ENCODE data around the gene STXBP5. TPM values are rescaled to one million over a fixed set of nuclear protein-coding genes. Genes with fewer than 3 reads are reported as not detected.

The STXBP5 gene
- total and polyA plus RNA-seq, 8 donors = 11.1 to 27.7 (median 13.3) TPM

DNA sequence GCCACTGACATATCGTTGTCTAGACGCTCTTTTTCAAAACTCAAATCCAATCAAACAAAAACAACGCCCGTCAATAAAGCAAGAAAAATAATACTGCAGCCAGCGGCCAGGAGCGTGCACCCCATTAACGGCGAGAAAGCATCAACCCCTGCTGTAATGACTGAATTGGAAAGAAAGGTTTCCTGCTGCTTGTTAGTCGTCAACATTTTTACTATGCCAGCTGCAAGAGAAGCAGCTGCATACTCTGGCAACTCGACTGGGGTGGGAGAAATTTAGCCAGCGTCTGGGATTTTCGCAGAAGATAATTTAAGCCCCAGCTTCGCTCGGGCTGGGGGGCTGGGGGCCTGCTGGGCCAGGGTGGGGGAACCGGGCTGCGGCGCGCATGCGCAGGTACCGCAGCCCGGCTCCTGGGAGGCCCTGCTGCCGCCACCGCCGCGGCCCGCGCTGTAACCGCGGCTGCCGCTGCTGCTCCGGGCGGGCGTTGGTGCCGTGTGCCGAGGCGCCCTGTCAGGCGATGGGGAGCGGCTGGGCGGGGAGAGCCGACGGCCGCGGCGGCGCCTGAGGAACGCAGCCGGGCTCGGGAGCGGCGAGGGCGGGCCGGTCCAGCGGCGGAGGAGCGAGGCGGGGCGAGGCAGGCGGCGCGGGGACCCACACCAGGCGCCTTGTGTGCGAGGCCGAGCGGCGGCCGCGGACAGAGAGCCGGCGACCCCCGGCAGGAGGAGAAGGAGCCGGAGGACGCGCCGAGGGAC is 732 bp upstream of the STXBP5 start:
- peak; percentile 73 to 94 (median 78) for DNase-seq
- peak overlapping the region; percentile 72 to 88 for H3K4me3 ChIP-seq
- H3K4me1 ChIP-seq = peaks cover 5 to 40% of the 10 kb centered on the region in 2 donors
- ATAC-seq = peak; percentile 76
- H3K36me3 ChIP-seq = no peaks in the 10 kb centered on the region
- H3K27me3 ChIP-seq = no peaks in the 10 kb centered on the region
- H3K27ac ChIP-seq = peak overlapping the region; percentile 95 to 96
- TF ChIP-seq, protein P1, sequence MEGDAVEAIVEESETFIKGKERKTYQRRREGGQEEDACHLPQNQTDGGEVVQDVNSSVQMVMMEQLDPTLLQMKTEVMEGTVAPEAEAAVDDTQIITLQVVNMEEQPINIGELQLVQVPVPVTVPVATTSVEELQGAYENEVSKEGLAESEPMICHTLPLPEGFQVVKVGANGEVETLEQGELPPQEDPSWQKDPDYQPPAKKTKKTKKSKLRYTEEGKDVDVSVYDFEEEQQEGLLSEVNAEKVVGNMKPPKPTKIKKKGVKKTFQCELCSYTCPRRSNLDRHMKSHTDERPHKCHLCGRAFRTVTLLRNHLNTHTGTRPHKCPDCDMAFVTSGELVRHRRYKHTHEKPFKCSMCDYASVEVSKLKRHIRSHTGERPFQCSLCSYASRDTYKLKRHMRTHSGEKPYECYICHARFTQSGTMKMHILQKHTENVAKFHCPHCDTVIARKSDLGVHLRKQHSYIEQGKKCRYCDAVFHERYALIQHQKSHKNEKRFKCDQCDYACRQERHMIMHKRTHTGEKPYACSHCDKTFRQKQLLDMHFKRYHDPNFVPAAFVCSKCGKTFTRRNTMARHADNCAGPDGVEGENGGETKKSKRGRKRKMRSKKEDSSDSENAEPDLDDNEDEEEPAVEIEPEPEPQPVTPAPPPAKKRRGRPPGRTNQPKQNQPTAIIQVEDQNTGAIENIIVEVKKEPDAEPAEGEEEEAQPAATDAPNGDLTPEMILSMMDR (IDR thresholded peaks at IDR 0.05) = no peak
- no peaks in the 10 kb centered on the region for H3K9me3 ChIP-seq
- intact Hi-C loops (cut with DNase I) = no loop called here

DNA sequence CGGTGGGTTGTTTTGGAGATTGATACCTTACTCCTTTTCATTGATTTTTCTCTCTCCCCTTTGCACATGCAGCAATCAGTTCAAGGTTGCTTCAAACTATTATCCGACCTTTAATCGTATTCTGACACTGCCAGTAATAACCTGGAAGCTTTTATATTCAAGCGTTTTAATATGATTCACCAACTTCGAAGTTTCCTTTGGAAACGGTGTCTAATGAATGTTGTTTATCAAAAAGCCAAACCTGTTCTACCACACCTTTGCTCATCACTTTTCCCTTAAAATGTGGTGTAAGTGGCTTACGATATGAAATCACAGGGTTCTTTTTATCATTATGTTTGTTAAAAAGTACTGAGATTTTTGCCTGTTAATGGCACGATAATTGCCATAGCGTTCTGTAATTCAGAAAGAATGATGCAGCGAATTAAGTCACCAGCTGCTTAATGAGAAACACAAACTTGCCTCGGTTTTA is 660 bp downstream of the STXBP5 start:
- no peak for ATAC-seq
- TF ChIP-seq, protein P1 (IDR thresholded peaks at IDR 0.05) = no peak
- intact Hi-C loops (cut with DNase I) = no loop called here

DNA sequence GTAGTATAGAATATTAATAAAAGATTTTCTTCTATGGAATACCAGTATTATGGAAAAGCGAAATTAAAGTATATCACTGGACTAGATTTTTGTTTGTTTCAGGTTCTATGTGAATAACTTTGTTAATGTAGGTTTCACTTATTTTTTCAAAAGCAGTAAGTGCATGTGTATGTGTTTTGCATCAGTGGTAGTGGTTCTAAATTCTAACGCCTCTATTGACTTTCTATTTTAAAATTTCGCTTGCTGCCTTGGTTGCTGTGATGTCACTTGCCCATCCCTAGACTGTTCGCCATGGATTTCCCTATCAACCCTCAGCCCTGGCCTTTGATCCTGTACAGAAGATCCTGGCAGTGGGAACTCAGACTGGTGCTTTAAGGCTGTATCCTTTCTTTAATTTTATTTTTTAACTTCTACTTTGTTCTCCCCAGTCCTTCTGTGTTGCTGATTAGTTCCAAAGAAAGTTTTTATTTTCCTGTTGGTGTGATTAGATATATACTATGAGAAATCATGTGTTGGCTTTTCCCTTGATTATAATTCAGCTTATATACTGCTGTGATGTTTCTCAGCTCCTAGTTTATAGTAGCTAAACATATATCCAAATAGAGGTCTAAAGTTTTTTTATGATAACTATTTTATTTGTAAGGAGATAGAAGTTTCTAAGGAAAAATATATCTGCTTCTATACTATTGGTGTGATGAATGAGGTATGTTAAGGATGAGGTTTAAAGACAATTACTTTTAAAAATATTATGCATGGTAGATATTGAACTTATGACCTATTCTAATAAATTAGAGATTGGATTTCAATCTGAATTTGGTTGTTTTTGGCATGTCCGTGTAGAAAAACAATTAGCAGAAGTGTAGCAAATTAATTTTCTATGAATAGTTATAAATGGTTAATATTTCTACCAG is 1.7 kb downstream of the STXBP5 start:
- DNase-seq (no peak), ATAC-seq (no peak)
- TF ChIP-seq, protein P1 (IDR thresholded peaks at IDR 0.05) = no peak
- H3K27ac ChIP-seq = no peak overlapping the region
- peak overlapping the region; percentile 72 to 88 for H3K4me3 ChIP-seq
- H3K4me1 ChIP-seq = peaks cover 5 to 40% of the 10 kb centered on the region in 2 donors
- H3K36me3 ChIP-seq = no peaks in the 10 kb centered on the region
- intact Hi-C loops (cut with DNase I) = no loop called here
- H3K9me3 ChIP-seq = no peaks in the 10 kb centered on the region
- no peaks in the 10 kb centered on the region for H3K27me3 ChIP-seq

More for the DNA sequence above, 660 bp downstream of the STXBP5 start:
- peaks cover 5 to 40% of the 10 kb centered on the region in 2 donors for H3K4me1 ChIP-seq
- no peaks in the 10 kb centered on the region for H3K27me3 ChIP-seq
- no peaks in the 10 kb centered on the region for H3K36me3 ChIP-seq
- H3K4me3 ChIP-seq = peak overlapping the region; percentile 72 to 88
- peak overlapping the region; percentile 95 to 96 for H3K27ac ChIP-seq
- peak in 1 of 4 donors; percentile 7 for DNase-seq
- H3K9me3 ChIP-seq = no peaks in the 10 kb centered on the region

DNA sequence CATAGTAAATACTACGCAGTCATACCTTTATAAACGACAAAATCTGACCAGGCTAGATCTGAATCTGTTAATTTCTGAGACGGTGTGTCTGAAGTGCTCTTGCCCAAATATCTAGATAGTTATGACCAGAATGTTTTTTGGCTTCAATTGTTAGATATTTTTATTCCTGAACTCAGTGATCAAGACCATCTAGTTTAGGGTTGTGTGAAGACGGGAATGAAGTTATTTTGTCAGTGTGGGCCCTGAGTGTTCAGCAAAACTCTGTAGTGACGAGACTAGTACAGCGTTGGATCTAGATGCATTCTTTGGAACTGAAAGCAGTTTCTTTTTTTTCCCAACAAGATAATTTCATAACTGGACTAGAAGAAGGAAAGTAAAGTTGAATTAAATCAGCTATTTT is 3.1 kb downstream of the STXBP5 start:
- intact Hi-C loops (cut with DNase I) = no loop called here
- H3K27me3 ChIP-seq = no peaks in the 10 kb centered on the region
- H3K4me3 ChIP-seq = no peak overlapping the region
- DNase-seq (no peak), ATAC-seq (no peak)
- H3K36me3 ChIP-seq = no peaks in the 10 kb centered on the region
- H3K9me3 ChIP-seq = no peaks in the 10 kb centered on the region
- peaks cover 5 to 34% of the 10 kb centered on the region in 2 donors for H3K4me1 ChIP-seq
- H3K27ac ChIP-seq = no peak overlapping the region
- TF ChIP-seq, protein P1 (IDR thresholded peaks at IDR 0.05) = no peak
